ENCODE data around the gene SCYL2. TPM values are rescaled to one million over a fixed set of nuclear protein-coding genes. Genes with fewer than 3 reads are reported as not detected.

SCYL2 gene
- total RNA-seq, 1 experiment from 2014 or later: 41.4 TPM

GRCh38 chr12:100247765-100248164 lies 19.2 kb upstream of the SCYL2 start:
- H2BK12ac ChIP-seq (ENCODE audit: insufficient read length, low read depth, low read length): no peak overlapping the region
- Mint-ChIP-seq H3K27ac (no peak overlapping the region), H3K4me3 (no peak overlapping the region), H3K36me3 (ENCODE audit: insufficient read depth in 1 of 3, low read depth in 3 of 3) (no peaks in the 10 kb centered on the region), H3K9me3 (no peaks in the 10 kb centered on the region), H3K27me3 (ENCODE audit: low read depth) (no peaks in the 10 kb centered on the region), H3K4me1 (no peaks in the 10 kb centered on the region)
- H2BK15ac ChIP-seq (ENCODE audit: low read depth, low read length): no peak overlapping the region
- no peak overlapping the region for H3T11ph ChIP-seq (ENCODE audit: low read length)
- no peaks in the 10 kb centered on the region for H3K27me3 ChIP-seq (ENCODE audit: insufficient read depth, low read length)
- H3K79me1 ChIP-seq (ENCODE audit: insufficient read depth, low read depth, low read length, poor library complexity, severe bottlenecking): no peaks in the 10 kb centered on the region
- WGBS (ENCODE audit: extremely low coverage, insufficient read length, low lambda C conversion rate): 100% methylated on average over 1 of the region's 4 CpGs
- no peak overlapping the region for H4K8ac ChIP-seq (replicated peaks; ENCODE audit: insufficient read length, low read depth, low read length)
- H2BK20ac ChIP-seq (ENCODE audit: low read depth, low read length, poor library complexity, severe bottlenecking): no peak overlapping the region
- H4K5ac ChIP-seq (ENCODE audit: insufficient read length, low read depth, low read length): no peak overlapping the region
- H3K4ac ChIP-seq (ENCODE audit: low read depth, low read length): no peak overlapping the region
- H2AK5ac ChIP-seq (ENCODE audit: insufficient read length, low read length): no peak overlapping the region
- no peak overlapping the region for H3K14ac ChIP-seq (ENCODE audit: insufficient read depth, low read length)
- no peak overlapping the region for H2BK5ac ChIP-seq (ENCODE audit: insufficient read length, low read length)
- H3K23ac ChIP-seq (ENCODE audit: insufficient read length, low read depth, low read length): no peak overlapping the region
- no peak overlapping the region for H2AFZ ChIP-seq (ENCODE audit: low read length)
- no peaks in the 10 kb centered on the region for H3K23me2 ChIP-seq (ENCODE audit: insufficient read length, low read depth, low read length, poor library complexity, severe bottlenecking)
- no peak for TF ChIP-seq CTCF (conservative IDR thresholded peaks at IDR 0.05)
- no peak overlapping the region for H4K91ac ChIP-seq (ENCODE audit: insufficient read length, low read depth, low read length)
- no peak overlapping the region for H3K4me2 ChIP-seq (ENCODE audit: insufficient read depth, insufficient read length, low read length)
- no peak overlapping the region for H3K27ac ChIP-seq (ENCODE audit: insufficient read length, low read depth, low read length)
- H4K20me1 ChIP-seq (ENCODE audit: control insufficient read depth, insufficient read depth, insufficient read length): no peaks in the 10 kb centered on the region
- no peaks in the 10 kb centered on the region for H3K79me2 ChIP-seq (ENCODE audit: insufficient read depth, low read length)
- no peak for DNase-seq
- no peak overlapping the region for H3K18ac ChIP-seq (ENCODE audit: insufficient read length, low read depth, low read length)
- H3K4me1 ChIP-seq (ENCODE audit: insufficient read depth, low read length): no peaks in the 10 kb centered on the region
- H3K56ac ChIP-seq (ENCODE audit: insufficient read length, low read depth, low read length): no peak overlapping the region
- H3K9me3 ChIP-seq (ENCODE audit: control insufficient read depth, low read depth, low read length): no peaks in the 10 kb centered on the region
- no peak overlapping the region for H2BK120ac ChIP-seq (ENCODE audit: low read depth, low read length, poor library complexity, severe bottlenecking)
- H3K9ac ChIP-seq (ENCODE audit: extremely low read depth, insufficient read length, low read length): no peak overlapping the region

All from H9 (cell line).